ENCODE measurements around the gene PDIA6. TPM values are rescaled to one million over a fixed set of nuclear protein-coding genes. Genes with fewer than 3 reads are reported as not detected.

The PDIA6 gene
- total RNA-seq, result 396 and 464 TPM in 2 replicates

DNA sequence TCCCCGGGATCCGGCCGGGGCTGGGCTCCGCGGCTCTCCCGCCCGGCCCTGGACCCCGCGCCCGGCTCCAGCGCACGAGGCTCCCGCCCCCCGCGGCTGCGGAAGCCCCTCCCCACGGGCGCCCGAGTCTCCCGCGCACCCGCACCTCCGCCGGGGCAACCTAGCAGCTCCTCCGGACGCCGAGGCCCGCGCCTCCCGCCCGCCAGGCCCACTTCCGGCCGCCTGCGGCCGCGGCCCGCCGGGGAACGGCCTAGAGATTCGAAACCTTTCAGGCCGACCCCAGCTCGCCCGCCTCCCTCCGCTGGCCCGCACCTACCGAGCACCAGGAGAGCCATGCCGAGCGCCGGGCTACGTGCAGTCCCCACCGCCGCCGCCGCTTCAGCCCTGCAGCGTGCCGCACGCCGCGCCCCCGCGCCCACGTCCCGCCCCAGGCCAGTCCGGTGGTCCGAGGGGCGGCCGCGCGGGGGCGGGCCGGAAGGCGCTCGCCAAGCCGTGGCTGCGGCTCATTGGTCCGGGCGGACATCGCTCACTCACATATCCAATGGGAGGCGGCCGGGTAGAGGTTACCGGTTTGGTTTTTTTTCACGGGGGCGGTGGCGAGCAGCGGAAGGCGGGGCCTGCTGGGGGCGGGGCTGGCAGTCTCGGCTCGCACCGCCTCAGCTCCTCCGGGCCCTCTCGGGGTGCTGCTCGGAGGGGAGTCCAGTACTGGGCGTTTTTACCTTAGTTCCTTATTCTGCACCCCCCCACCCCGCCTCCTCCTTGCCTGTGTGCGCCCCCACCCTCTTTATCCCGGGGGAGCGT, at the start of gene PDIA6:
Gene PDIA6 (minus strand): TSS at position 424 of the 801 bp plus-strand sequence. CDS start 89 bp downstream, at position 335.

Other genes with a start within 250 kb of the PDIA6 start
- gene NOL10, start 122.8 kb downstream of the PDIA6 start, total RNA-seq, result 23.4 and 29.9 TPM in 2 replicates
- not detected in 2 replicates for gene ATP6V1C2, start 91.2 kb downstream of the PDIA6 start, total RNA-seq
- gene KCNF1, start 99.1 kb upstream of the PDIA6 start, total RNA-seq, result 0.09 and 1.9 TPM in 2 replicates